ENCODE data around the gene TPPP3.

Gene TPPP3

GRCh38 chr16:67389911-67390815, 3.1 kb downstream of the TPPP3 start:
- H3K27me3 ChIP-seq (ENCODE audit: insufficient read depth, low read length, poor library complexity, severe bottlenecking) = no peaks in the 10 kb centered on the region
- no peaks in the 10 kb centered on the region for H3K36me3 ChIP-seq (ENCODE audit: insufficient read depth, low read length)
- no peak overlapping the region for H2AFZ ChIP-seq (ENCODE audit: low read length)
- no peak overlapping the region for H3K4me3 ChIP-seq (ENCODE audit: low read length, poor library complexity, severe bottlenecking)
- TF ChIP-seq EZH2phosphoT487 (IDR thresholded peaks at IDR 0.05; ENCODE audit: borderline replicate concordance) (no peak), CTCF (conservative IDR thresholded peaks at IDR 0.05; ENCODE audit: low read length) (no peak)
- H3K9me3 ChIP-seq (ENCODE audit: insufficient read depth, low read depth, low read length) = no peaks in the 10 kb centered on the region
- no peaks in the 10 kb centered on the region for H3K4me1 ChIP-seq (ENCODE audit: insufficient read depth, low read length, poor library complexity, severe bottlenecking)
- H3F3A ChIP-seq (ENCODE audit: low read depth) = no peaks in the 10 kb centered on the region
- no peaks in the 10 kb centered on the region for H3K9me2 ChIP-seq (replicated peaks; ENCODE audit: low read depth, low read length)
- no peaks in the 10 kb centered on the region for H3K79me2 ChIP-seq (ENCODE audit: insufficient read depth, low read length)
- H3K4me2 ChIP-seq (ENCODE audit: low read depth, low read length, poor library complexity, severe bottlenecking) = no peak overlapping the region
- H3K9ac ChIP-seq (ENCODE audit: low read depth, low read length, poor library complexity, severe bottlenecking) = no peak overlapping the region
- H4K20me1 ChIP-seq (ENCODE audit: insufficient read depth, low read length, poor library complexity, severe bottlenecking) = no peaks in the 10 kb centered on the region

GRCh38 chr16:67388591-67388990, 4.7 kb downstream of the TPPP3 start:
- Histone ChIP-seq H4K20me1 (ENCODE audit: insufficient read depth, low read length, poor library complexity, severe bottlenecking) (no peaks in the 10 kb centered on the region), H3K4me1 (ENCODE audit: insufficient read depth, low read length, poor library complexity, severe bottlenecking) (no peaks in the 10 kb centered on the region), H3K9me2 (replicated peaks; ENCODE audit: low read depth, low read length) (no peaks in the 10 kb centered on the region), H3K4me2 (ENCODE audit: low read depth, low read length, poor library complexity, severe bottlenecking) (no peak overlapping the region), H3K9ac (ENCODE audit: low read depth, low read length, poor library complexity, severe bottlenecking) (no peak overlapping the region), H2AFZ (ENCODE audit: low read length) (no peak overlapping the region), H3K36me3 (ENCODE audit: insufficient read depth, low read length) (no peaks in the 10 kb centered on the region), H3K27me3 (ENCODE audit: insufficient read depth, low read length, poor library complexity, severe bottlenecking) (no peaks in the 10 kb centered on the region), H3F3A (ENCODE audit: low read depth) (no peaks in the 10 kb centered on the region), H3K4me3 (ENCODE audit: low read length, poor library complexity, severe bottlenecking) (no peak overlapping the region), H3K79me2 (ENCODE audit: insufficient read depth, low read length) (no peaks in the 10 kb centered on the region), H3K9me3 (ENCODE audit: insufficient read depth, low read depth, low read length) (no peaks in the 10 kb centered on the region)
- TF ChIP-seq EZH2phosphoT487 (IDR thresholded peaks at IDR 0.05; ENCODE audit: borderline replicate concordance) (no peak), CTCF (conservative IDR thresholded peaks at IDR 0.05; ENCODE audit: low read length) (no peak)

DNA sequence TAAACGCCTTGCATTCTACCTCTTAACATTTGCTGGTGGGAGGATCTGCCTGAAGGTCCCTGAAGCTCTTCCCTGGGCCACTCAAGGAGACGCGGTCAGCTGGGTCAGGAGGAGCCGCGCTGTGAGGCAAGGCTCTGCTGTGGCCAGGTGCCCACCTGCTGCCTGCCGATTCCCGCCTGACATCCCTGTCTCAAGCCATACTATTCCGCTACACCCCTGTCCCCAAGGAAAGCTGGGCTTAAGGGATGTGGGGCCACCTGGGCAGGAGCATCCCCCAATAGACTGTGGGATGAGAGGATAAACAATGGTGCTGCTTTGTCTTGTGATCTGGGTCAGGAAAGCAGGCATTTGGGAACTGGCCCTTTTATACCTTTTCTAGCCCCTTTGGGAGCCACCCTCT, 5.1 kb downstream of the TPPP3 start:
- Histone ChIP-seq H3F3A (ENCODE audit: low read depth) (no peaks in the 10 kb centered on the region), H2AFZ (ENCODE audit: low read length) (no peak overlapping the region), H3K9ac (ENCODE audit: low read depth, low read length, poor library complexity, severe bottlenecking) (no peak overlapping the region), H4K20me1 (ENCODE audit: insufficient read depth, low read length, poor library complexity, severe bottlenecking) (no peaks in the 10 kb centered on the region), H3K9me3 (ENCODE audit: insufficient read depth, low read depth, low read length) (no peaks in the 10 kb centered on the region), H3K79me2 (ENCODE audit: insufficient read depth, low read length) (no peaks in the 10 kb centered on the region), H3K4me2 (ENCODE audit: low read depth, low read length, poor library complexity, severe bottlenecking) (no peak overlapping the region), H3K36me3 (ENCODE audit: insufficient read depth, low read length) (no peaks in the 10 kb centered on the region), H3K4me1 (ENCODE audit: insufficient read depth, low read length, poor library complexity, severe bottlenecking) (no peaks in the 10 kb centered on the region), H3K9me2 (replicated peaks; ENCODE audit: low read depth, low read length) (no peaks in the 10 kb centered on the region), H3K4me3 (ENCODE audit: low read length, poor library complexity, severe bottlenecking) (no peak overlapping the region), H3K27me3 (ENCODE audit: insufficient read depth, low read length, poor library complexity, severe bottlenecking) (no peaks in the 10 kb centered on the region)
- TF ChIP-seq CTCF (conservative IDR thresholded peaks at IDR 0.05; ENCODE audit: low read length) = no peak
- no peak for TF ChIP-seq EZH2phosphoT487 (IDR thresholded peaks at IDR 0.05; ENCODE audit: borderline replicate concordance)

All from Loucy (cell line).